ENCODE data around the gene MESD.

The MESD gene

GRCh38 chr15:81015621-81016488 lies 26.2 kb upstream of the MESD start:
- DNase-seq (ENCODE audit: low read depth): no peak

- no peak for DNase-seq (ENCODE audit: low read depth)
Measured at GRCh38 chr15:81014446-81015093, 25.0 kb upstream of the MESD start.

- DNase-seq (ENCODE audit: low read depth): no peak
Measured at GRCh38 chr15:81013396-81013929, 23.8 kb upstream of the MESD start.

- no peak for DNase-seq (ENCODE audit: low read depth)
Measured at GRCh38 chr15:81012588-81012987, 23.0 kb upstream of the MESD start.

- DNase-seq (ENCODE audit: low read depth): no peak
Measured at GRCh38 chr15:81011593-81011992, 22.0 kb upstream of the MESD start.

GRCh38 chr15:81010086-81010485 lies 20.5 kb upstream of the MESD start:
- no peak for DNase-seq (ENCODE audit: low read depth)

GRCh38 chr15:81008312-81008711 lies 18.7 kb upstream of the MESD start:
- no peak for DNase-seq (ENCODE audit: low read depth)

- no peak for DNase-seq (ENCODE audit: low read depth)
Measured at GRCh38 chr15:81007428-81008064, 17.9 kb upstream of the MESD start.

- no peak for DNase-seq (ENCODE audit: low read depth)
Measured at GRCh38 chr15:81006124-81006523, 16.5 kb upstream of the MESD start.

- DNase-seq (ENCODE audit: low read depth): no peak
Measured at GRCh38 chr15:81003097-81003350, 13.4 kb upstream of the MESD start.

- DNase-seq (ENCODE audit: low read depth): no peak
Measured at GRCh38 chr15:81002331-81003096, 12.9 kb upstream of the MESD start.

- DNase-seq (ENCODE audit: low read depth): no peak
Measured at GRCh38 chr15:81002009-81002330, 12.4 kb upstream of the MESD start.

GRCh38 chr15:81001152-81002008 lies 11.8 kb upstream of the MESD start:
- peak; percentile 27 for DNase-seq (ENCODE audit: low read depth)

- DNase-seq (ENCODE audit: low read depth): peak; percentile 68
Measured at GRCh38 chr15:81000624-81001151, 11.1 kb upstream of the MESD start, which contains the start of gene TLNRD1. TLNRD1 (plus strand) TSS chr15:81000923; CDS start chr15:81002272, 1,349 bp downstream.

- DNase-seq (ENCODE audit: low read depth): no peak
Measured at GRCh38 chr15:81000144-81000623, 10.6 kb upstream of the MESD start.

GRCh38 chr15:80999623-81000036 lies 10.0 kb upstream of the MESD start:
- peak; percentile 37 for DNase-seq (ENCODE audit: low read depth)

- no peak for DNase-seq (ENCODE audit: low read depth)
Measured at GRCh38 chr15:80998251-80998650, 8.6 kb upstream of the MESD start.

GRCh38 chr15:80997692-80998091 lies 8.1 kb upstream of the MESD start:
- no peak for DNase-seq (ENCODE audit: low read depth)

- DNase-seq (ENCODE audit: low read depth): no peak
Measured at GRCh38 chr15:80996247-80996646, 6.6 kb upstream of the MESD start.

GRCh38 chr15:80992441-80992840 lies 2.8 kb upstream of the MESD start:
- DNase-seq (ENCODE audit: low read depth): no peak

- DNase-seq (ENCODE audit: low read depth): no peak
Measured at GRCh38 chr15:80992006-80992405, 2.4 kb upstream of the MESD start.
